GM19397 (cell line): ENCODE measurements around the gene LHB.
"Not testable (repeated sequence)": the region's sequence is repeated elsewhere in the genome, so short reads cannot be mapped to it uniquely, and the experiment has no call there.

Experiments used
- ATAC-seq: cut with Tn5 transposase; IDR thresholded peaks from one replicate; pipeline ENCODE4 v1.9.1; 2021; ENCODE audit warnings: mild to moderate bottlenecking, moderate library complexity; ENCODE audit not compliant: unreplicated experiment

Gene LHB

GRCh38 chr19:49017041-49017665, at the start of gene LHB:
Gene LHB (minus strand): TSS chr19:49017091. CDS start chr19:49017081, 10 bp downstream.
- no peak for ATAC-seq

GRCh38 chr19:49065905-49066512, 49.1 kb upstream of the LHB start:
- no peak for ATAC-seq

GRCh38 chr19:49064768-49065611, 48.1 kb upstream of the LHB start, which contains the start of gene NTF4:
Gene NTF4 (minus strand): TSS chr19:49064818. CDS start chr19:49061997, 2,821 bp downstream.
- no peak for ATAC-seq

- no peak for ATAC-seq
These were observed 47.2 kb upstream of the LHB start for GRCh38 chr19:49064029-49064629.

- ATAC-seq: no peak
These were observed 44.6 kb upstream of the LHB start for GRCh38 chr19:49061445-49061844.

GRCh38 chr19:49061000-49061399, 44.1 kb upstream of the LHB start:
- ATAC-seq: no peak

- ATAC-seq: no peak
These were observed 42.2 kb upstream of the LHB start for GRCh38 chr19:49059053-49059452.

- no peak for ATAC-seq
These were observed 41.7 kb upstream of the LHB start for GRCh38 chr19:49058562-49058961.

- ATAC-seq: no peak
These were observed 40.8 kb upstream of the LHB start, which contains the start of gene CGB7 for GRCh38 chr19:49057636-49058234. Gene CGB7 (minus strand): TSS chr19:49057749. CDS start chr19:49055375, 2,374 bp downstream.

- ATAC-seq: not testable (repeated sequence)
These were observed 40.2 kb upstream of the LHB start for GRCh38 chr19:49056902-49057596.

GRCh38 chr19:49056101-49056901, 39.4 kb upstream of the LHB start:
- ATAC-seq: no peak

- ATAC-seq: not testable (repeated sequence)
These were observed 33.6 kb upstream of the LHB start for GRCh38 chr19:49050376-49051033.

- ATAC-seq: not testable (repeated sequence)
These were observed 32.9 kb upstream of the LHB start for GRCh38 chr19:49049834-49050233.

- not testable (repeated sequence) for ATAC-seq
These were observed 32.1 kb upstream of the LHB start, which contains the start of gene CGB8 for GRCh38 chr19:49049011-49049410. Gene CGB8 (minus strand): TSS chr19:49049111. CDS start chr19:49048739, 372 bp downstream.

- ATAC-seq: not testable (repeated sequence)
These were observed 26.7 kb upstream of the LHB start, which contains the start of gene CGB5 for GRCh38 chr19:49043548-49043947. Gene CGB5 (plus strand): TSS chr19:49043848. CDS start chr19:49044210, 362 bp downstream.

- ATAC-seq: not testable (repeated sequence)
These were observed 25.8 kb upstream of the LHB start for GRCh38 chr19:49042666-49043065.

GRCh38 chr19:49042177-49042576, 25.3 kb upstream of the LHB start:
- no peak for ATAC-seq

GRCh38 chr19:49039736-49040135, 22.8 kb upstream of the LHB start:
- not testable (repeated sequence) for ATAC-seq
